HG03066 (cell line): Measurements from ENCODE around the gene DSTN.

Experiments
- ATAC-seq: cut with Tn5 transposase; IDR thresholded peaks from one replicate; pipeline ENCODE4 v1.9.1; 2021; ENCODE audit warnings: low read depth; ENCODE audit not compliant: unreplicated experiment

DSTN gene

DNA sequence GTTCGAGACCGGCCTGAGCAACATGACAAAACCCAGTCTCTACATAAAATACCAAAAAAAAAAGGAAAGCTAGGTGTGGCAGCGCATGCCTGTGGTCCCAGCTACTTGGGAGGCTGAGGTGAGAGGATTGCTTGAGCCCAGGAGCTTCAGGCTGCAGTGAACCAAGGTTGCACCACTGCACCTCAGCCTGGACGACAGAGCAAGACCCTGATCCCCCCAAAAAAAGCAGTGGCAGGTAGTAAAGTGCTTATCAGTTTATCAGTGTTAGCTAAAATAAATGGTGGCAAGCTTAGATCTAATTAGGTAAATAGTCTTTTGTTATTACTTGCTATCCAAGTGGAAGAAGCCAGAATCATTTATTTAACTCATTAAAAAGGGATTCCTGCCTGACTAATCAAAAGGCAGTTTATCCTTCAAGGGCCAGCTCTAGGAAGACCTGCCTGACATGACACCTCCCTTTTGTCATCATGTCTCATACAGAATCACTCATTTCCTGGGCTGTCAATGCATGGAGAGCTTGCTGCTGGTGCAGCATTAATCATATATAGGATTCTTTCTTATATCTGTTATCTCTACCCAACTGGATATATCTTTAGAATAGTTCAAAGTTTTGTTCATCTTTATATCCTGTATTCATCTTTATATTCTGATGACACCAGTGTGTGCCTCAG, 9.6 kb downstream of the DSTN start:
- no peak for ATAC-seq

- ATAC-seq: no peak
These were observed 11.0 kb downstream of the DSTN start for GRCh38 chr20:17580895-17581294.

DNA sequence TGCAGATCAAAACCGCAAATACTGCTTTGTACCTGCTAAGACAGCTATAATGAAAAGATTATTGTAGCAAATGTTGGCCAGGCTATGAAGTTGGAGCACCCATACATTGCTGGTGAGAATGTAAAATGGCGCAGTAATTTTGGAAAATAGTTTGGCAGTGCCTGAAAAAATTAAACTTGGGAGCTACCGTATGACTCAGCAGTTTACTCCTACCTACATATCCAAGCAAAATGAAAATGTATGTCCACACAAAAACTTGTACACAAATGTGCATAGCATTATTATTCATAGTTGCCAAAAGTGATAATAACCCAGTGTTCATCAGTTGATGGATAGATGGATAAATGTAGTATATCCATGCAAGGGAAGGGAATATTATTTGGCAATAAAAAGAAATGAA, 13.3 kb downstream of the DSTN start:
- no peak for ATAC-seq

- no peak for ATAC-seq
These were observed 14.8 kb downstream of the DSTN start for GRCh38 chr20:17584689-17585088.

GRCh38 chr20:17586250-17586649, 16.4 kb downstream of the DSTN start:
- no peak for ATAC-seq

- ATAC-seq: no peak
These were observed 17.3 kb downstream of the DSTN start for GRCh38 chr20:17587148-17587547.

DNA sequence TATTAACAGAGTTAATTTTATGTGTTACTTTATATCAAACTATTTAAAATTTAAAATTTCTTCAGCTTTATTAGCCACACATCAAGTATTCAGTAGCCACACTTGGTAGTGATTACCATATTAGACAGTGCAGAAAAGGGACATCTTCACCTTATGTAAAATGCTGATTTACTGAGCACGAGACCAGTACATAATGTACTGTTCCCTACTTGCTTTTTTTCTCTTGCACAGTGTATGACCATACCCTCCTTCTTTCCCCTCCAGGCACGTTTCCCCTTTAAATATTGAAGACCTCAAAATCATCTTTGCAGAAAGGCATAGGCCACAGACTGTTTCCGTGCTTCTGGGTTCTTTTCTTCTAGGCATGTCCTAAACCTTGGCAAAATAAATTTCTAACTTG, 17.9 kb downstream of the DSTN start:
- no peak for ATAC-seq

DNA sequence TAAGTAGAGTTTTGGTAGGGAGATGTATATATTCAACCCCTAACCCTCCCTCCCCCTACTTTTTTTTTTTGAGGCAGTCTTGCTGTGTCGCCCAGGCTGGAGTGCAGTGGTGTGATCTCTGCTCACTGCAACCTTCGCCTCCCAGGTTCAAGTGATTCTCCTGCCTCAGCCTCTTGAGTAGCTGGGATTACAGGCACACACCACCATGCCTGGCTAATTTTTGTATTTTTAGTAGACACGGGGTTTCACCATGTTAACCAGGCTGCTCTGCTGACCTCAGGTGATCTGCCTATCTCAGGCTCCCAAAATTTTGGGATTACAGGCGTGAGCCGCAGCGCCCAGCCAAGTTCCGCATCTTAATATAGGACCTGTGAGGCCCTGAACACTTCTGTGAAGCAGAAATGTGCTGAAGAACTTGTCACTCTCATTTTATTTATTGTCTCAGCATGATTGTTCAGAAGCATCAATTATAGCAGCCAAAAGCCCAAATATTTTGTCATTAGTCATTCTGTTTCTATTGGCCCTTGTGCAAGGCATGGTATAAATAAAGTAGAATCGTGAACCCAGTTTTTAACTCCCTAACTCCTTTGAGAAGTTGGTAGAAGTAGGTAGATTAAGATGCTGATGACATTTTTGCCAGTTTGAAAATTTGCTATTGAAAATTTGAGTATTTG, 19.4 kb downstream of the DSTN start:
- no peak for ATAC-seq

GRCh38 chr20:17590245-17590644, 20.4 kb downstream of the DSTN start:
- no peak for ATAC-seq

DNA sequence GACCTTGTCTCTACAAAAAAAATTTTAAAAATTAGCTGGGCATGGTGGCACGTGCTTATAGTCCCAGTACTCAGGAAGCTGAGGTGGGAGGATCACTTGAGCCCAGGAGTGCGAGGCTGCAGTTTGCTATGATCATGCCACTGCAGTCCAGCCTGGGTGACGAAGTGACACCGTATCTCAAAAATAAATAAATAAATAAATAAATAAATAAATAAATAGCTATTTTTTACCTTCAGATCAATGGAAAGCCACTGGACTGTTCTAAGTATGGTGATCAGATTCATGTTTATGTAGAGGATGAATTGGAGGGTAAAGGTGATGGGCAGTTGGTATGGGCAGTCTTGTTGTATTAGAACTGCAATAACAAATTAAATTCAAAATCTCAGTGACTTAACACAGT, 24.0 kb downstream of the DSTN start:
- no peak for ATAC-seq

GRCh38 chr20:17594443-17594842, 24.6 kb downstream of the DSTN start:
- ATAC-seq: no peak

DNA sequence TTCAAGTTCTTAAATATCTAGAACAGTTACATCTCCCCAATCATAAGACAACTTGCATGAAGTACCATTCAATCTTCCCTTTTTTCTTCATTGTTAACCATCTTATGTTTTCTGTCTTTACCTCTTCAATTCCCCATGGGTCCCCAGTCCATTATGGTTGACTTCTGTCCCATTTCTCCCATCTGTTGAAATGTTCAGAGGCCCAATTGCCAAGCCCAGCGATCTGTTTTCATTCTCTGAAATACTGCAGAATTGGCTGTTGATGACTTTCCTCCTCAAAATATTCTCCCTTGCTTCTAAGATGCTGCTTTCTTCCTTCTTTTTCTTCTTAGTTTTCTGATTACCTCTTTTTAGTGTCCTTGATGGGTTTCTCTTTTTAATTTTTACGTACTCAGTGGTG, 26.0 kb downstream of the DSTN start:
- no peak for ATAC-seq

DNA sequence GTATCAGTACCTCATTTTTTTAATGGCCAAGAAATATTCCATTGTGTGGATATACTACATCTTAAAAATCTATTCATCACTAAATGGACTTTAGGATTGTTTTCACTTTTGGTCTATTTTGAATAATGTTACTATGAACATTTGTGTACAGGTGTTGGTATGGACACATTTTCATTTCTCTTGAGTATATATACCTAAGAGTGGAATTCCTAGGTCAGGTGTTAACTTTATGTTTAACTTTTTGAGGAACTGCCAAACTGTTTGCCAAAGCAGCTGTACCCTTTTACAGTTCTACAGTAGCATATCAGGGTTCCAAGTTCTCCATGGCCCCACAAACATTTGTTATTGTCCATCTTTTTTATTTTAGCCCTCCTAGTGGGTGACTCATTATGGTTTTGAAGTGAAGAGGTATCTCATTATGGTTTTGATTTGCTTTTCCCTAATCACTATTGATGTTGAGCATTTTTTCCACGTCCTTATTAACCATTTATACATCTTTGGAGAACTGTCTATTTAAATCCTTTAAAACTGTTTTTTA, 28.2 kb downstream of the DSTN start:
- ATAC-seq: no peak

GRCh38 chr20:17601957-17602356, 32.1 kb downstream of the DSTN start:
- ATAC-seq: no peak

- ATAC-seq: no peak
These were observed 32.6 kb downstream of the DSTN start for GRCh38 chr20:17602493-17602892.

DNA sequence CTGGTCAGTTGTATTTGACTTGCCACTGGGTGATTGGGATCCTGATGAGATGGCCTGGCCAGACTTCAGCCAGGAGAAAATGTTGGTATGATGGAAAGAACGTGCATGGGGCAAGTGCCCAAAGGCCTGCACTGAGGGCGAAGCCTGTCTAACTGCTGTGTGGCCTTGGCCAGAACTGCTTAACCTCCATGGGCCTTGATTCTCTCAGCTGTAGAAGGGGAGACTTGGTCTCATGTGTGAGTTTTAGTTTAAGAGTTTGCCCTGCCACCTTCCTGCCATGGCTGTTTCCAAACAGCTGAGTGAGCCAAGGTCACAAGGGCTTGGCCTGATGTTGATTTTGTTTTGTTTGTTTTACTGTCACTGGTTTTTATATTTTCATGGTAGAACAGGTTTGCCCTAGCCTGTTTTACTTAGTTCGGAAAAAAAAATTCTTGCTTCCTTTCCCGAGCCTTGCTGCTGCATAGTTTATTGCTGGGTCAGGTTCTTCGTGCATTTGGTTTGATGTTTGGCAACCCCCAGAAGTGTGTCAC, 35.3 kb downstream of the DSTN start:
- ATAC-seq: no peak

- ATAC-seq: no peak
These were observed 36.1 kb downstream of the DSTN start for GRCh38 chr20:17606001-17606400.

- no peak for ATAC-seq
These were observed 39.0 kb downstream of the DSTN start for GRCh38 chr20:17608701-17609497.

DNA sequence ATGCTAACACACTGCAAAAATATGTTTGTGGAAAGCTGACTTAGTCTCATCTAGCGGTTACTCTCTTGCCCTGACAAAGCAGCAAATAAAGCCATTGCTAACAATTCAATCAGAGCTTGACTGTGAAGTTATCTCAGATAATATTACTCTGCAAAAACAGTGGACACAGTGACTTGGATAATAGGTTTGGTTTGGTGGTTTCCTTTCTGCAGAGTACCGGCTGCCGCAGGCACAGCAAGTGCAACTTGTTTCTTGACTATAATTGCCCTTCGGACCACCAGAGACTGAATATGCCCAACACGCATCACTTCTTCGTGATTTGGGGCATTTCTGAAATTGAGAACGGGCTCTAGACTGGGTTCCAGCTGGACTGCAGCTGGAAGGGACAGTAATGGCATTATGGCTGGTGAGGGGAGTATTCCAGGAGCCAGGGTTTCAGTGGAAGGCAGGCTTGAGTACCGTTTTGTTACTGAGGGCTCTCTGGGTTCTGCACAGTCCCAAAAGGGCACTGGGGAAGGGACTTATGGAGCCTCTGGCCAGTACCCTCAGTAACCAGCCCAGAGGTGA, 40.0 kb downstream of the DSTN start:
- ATAC-seq: no peak

DNA sequence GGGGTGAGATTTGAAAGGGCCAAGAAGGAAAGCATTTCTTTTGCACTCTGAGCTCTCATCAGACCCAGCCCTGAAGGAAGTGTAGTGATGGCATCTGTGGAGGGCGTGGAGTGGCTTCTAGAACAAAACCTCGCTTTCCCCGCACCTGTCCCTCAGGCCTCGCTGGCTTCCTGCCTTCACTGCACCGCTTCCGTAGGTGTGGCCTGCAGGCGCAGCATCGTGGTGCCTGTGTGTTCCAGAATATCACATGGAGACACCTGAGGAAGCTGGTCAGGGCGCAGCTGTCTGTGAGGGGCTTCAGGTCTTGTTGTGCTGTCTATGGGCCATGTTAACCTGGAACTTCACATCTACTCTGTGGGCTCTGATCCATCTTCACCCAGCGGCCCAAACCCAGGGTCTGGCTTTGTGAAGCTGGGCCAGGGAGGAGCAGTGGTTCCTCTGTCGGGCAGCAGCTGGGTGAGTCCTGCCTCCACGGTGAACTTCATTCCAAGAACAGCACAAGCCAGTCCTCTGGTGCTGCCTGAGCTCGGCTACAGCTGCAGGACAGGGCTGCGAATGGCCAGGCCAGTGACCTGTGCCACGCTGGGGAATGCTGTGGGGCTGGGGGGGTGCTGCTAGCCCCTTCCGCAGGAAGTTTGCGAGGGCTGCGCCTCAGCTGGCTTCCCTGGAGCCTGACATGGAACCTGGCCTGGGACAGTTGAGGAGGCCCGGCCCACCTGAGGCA, 40.9 kb downstream of the DSTN start:
- ATAC-seq: no peak

DNA sequence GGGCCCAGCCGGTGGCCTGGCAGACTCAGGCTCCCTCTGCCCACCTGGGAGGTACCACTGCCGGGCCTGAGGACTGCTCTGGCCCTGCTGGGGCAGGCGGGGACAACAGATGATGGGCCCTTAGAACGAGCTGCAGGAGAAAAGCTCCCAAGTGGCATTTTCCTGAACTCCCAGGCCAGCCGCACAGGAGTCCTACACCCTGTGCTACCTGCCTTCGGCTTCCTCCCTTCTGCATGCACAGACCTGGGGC, 41.3 kb downstream of the DSTN start:
- ATAC-seq: no peak
